GM21786 (cell line): ENCODE data around the gene ACTR8.
"Not testable (repeated sequence)": the region's sequence is repeated elsewhere in the genome, so short reads cannot be mapped to it uniquely, and the experiment has no call there.

Experiments
- ATAC-seq: cut with Tn5 transposase; IDR thresholded peaks from one replicate; pipeline ENCODE4 v1.9.1; 2021; ENCODE audit not compliant: unreplicated experiment

The ACTR8 gene

DNA sequence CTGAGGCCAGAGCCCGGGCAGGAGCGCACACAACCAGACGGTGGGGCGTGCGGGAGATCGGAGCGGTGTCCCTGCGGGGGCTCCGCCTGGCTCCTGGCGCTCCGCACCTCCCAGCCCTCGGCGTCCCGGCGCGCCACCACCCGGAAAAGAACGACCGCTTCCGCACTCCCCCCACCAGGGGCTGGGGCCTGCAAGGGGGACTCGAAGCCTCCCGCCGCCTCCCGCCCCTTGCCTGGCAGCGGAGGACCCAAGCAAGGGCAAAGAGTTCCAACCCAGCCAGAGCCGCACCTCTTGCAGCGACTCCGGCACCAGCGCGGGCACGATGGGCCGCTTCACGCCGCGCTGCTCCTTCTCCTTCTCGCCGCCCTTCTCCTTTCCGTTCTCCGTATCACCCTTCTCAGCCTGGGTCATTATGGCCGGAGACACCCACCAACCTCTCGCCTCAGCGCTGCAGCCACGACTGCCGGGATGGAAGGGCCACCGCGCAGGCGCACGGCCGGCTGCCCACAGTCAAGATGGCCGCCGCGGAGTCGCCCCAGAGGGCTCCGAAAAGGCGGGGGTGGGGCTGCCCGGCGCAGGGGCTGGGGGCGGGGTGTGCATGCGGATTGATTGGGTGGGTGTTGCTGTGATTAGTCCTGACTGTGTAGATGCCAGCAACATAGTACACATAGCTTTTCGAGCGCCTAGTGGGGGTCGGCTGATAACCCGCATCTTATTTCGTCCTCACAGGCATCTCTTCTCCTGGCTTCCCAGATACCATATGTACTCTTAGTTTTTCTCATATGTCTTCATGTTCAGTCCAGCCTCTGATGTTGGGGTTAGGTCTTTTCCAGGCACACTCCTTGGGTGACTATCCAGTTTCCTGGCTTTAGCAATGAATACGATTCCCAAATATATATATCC lies at the start of gene ACTR8:
Gene ACTR8 (minus strand): TSS at position 462 of the 903 bp plus-strand sequence. CDS start 51 bp downstream, at position 411.
- ATAC-seq = peak; percentile 82

- ATAC-seq = not testable (repeated sequence)
Measured at GRCh38 chr3:53927208-53927872, 45.4 kb upstream of the ACTR8 start.

DNA sequence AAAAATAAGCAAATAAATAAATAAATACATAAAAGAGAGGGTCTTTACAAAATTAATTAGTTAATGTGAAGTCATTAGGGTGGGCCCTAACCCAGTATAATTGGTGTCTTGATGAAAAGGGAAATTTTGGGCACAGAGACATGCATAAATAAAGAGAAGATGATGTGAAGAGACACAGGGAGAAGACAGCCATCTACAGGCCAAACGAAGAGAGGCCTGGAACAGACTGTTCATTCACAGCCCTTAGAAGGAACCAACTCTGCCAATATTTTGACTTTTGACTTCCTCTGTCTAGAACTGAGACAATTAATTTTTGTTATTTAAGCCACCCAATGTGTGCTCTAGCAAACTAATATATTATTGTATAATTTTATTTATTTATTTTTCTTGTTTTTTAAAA lies 39.3 kb upstream of the ACTR8 start:
- no peak for ATAC-seq

- no peak for ATAC-seq
Measured at GRCh38 chr3:53919741-53920140, 37.8 kb upstream of the ACTR8 start.

DNA sequence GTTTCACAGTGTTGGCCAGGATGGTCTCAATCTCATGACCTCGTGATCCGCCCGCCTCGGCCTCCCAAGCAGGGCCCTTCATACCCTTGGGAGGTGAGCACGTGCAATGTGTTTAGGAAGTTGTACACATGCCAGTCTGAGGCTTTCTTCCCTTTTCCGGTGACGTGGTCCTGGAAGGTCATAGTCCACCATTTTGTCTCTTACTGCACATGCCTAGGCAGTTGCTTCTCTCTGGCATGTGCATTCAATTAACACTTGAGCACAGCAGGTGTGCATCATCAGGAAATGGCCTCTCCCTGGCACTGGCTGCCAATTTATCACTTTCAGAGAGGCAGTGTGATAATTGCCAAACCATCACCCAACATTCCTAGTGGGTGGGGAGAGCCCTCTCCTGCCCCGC lies 31.4 kb upstream of the ACTR8 start:
- no peak for ATAC-seq

DNA sequence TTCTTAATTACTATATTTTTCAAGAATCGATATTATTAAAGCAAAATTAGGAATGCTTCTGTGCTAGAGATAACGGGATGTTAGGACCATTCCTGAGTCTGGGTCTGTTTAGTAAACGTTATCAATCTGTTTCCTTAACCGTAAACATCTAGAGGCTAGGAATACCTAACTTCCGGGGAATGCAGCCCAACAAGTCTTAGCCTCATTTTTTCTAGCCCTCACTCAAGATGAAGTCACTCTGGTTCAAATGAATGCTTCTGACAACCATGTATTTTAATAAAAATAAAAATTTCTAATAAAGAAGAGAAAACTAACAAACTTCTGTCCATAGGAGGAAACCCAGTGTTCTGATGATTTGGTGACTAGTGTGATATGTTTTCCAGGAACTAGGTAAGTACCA lies 20.8 kb upstream of the ACTR8 start:
- ATAC-seq = no peak

DNA sequence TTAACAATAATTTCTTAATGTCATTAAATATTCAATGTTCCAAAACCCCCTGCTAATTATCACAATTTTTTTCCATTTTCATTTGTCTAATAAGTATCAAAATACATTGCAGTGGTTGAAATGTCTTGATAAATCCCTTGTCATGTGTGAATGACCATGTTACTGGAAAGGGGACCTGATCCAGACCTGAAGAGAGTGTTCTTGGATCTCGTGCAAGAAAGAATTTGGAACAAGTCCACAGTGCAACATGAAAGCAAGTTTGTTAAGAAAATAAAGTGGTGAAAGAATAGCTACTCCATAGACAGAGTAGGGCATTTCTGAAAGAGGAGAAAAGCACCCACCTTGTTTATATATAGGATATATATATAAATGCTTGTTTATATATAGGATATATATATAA lies 20.1 kb upstream of the ACTR8 start:
- no peak for ATAC-seq

DNA sequence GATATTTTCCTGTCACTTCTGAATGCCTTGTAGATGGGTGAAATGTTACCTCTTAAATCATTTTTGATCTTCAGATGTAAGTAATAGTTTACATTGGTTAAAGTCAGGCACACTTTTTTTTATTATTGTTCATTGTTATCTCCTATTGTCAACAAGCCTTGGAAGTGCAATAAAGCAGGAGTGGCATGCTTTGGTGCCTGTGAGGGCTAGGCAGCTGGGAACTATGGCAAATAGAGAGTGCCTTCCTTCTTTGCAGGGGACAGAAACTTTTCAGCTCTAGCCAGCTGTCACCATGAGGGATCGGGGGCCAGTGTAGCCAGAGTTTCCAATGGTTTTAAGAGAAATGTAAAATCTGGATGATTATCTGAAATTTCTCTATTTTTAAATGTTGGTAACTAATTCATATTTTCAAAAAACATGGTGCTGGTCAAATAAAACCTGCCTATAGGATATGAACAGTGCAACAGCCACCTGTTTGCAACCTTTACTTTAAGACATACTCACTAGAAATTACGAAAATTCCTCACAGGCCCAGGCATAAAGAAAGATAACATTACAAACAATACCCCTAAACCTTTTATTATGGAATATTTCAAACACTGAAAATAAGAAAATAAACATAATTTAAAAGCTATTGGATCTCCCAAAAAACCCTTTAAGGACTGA lies 18.8 kb upstream of the ACTR8 start:
- no peak for ATAC-seq

- ATAC-seq = no peak
Measured at GRCh38 chr3:53899750-53900149, 17.8 kb upstream of the ACTR8 start.

DNA sequence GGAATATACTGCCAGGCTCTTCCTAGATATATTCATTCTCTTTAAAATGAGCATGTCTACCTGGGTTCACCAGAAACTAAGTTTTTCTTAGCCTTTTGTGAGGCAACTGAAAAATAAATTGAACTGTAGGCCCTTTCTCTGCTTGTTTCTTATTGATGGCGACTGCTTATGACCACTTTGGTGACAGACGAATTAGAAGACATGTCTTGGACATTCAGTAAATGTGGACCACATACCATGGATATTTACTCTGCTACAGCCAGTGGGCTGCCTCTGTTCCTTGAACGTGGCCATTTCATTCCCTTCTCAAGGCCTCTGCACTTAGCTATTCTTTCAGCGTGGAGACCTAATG lies 10.3 kb upstream of the ACTR8 start:
- no peak for ATAC-seq

DNA sequence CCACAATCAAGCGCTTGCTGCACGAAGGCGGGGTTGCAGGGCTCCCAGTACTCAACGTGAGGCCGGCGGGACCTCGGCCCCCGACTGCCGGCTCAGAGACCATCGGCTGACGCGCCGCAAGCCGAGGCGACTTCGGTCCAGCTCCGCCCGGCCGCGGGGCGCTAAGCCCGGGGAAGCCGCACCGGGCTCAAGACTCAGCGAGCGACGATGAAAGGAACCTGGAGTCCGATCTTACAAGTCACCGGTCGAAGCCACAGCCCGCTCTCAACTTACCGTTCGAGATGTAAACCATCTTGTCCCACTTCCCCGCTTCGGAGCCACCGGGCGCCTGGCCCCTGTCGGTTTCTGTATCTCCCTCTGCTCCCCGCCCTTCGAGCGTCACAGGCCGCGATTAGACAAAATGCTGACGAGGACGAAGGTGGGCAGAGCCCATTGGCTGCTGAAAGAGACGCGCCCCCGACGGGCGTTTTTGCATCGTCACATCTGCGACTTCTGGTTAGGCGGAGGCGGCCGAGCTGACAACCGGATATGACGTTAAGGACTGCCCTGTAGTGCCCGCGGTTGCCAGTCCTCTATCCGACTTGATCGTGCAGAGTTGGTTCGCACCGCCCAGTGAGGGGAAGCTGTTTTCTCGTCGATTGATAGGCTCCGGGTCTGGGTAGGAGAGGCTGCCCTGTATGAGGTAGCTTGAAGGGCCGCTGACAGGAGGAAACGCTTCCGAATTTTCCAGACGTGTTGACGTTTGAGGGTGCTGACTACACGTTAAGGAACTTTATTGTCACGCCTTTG lies 9.7 kb upstream of the ACTR8 start, which contains the start of gene SELENOK:
Gene SELENOK (minus strand): TSS at position 363 of the 789 bp plus-strand sequence.
- peak; percentile 97 for ATAC-seq

DNA sequence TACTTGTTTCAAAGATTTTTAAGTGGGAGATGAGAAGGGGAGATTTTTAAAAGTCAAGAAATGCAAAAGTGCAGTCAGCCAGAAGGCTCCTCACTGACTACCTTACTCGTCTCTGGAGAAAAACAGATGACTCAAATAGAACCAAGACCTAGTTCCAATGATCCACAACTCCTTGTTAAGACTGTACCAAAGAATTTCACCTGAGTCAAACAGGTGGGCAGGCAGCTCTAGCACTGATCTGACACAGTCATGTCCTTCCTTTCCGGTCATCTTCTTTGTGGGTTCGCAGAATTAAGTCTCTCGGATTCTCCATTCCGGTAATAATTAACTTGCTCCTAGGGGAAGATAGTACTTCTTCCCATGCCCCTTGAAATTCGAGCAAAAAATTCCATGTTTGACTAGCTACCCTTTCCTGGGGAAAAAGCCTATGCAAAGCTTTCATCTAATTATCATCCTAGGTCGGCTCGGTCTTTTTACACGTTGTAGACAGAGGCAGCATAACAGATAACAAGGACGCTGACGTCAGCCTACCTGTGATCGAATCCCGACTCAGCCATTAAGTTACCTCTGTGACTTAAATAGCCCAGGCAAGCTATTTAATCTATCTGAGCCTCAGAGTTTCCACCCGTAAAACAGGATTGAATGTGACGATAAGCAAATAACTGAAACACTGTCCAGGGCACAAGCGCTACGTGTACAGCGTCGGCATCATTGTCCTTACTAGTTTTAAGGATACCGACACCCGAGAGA lies 8.9 kb upstream of the ACTR8 start:
- ATAC-seq = no peak

DNA sequence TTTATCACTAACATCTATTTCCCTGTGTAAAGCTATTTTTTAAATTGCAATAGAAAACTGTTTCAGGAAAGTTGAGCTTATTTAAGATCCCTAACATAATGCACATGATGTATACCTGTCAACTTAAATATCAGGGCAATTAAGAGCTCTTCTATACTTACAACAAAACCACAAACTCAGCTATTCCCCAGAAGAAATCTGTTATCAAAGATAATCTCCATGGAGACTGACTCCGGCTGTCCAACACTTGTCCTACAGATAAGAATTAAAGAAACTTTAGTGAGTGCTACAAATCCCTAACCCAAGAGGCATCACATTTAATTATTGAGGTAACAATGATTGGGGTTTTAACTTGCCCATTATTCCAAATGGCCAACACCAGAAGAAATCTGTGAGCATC lies 6.3 kb upstream of the ACTR8 start:
- no peak for ATAC-seq

GRCh38 chr3:53887446-53887845 lies 5.5 kb upstream of the ACTR8 start:
- no peak for ATAC-seq

DNA sequence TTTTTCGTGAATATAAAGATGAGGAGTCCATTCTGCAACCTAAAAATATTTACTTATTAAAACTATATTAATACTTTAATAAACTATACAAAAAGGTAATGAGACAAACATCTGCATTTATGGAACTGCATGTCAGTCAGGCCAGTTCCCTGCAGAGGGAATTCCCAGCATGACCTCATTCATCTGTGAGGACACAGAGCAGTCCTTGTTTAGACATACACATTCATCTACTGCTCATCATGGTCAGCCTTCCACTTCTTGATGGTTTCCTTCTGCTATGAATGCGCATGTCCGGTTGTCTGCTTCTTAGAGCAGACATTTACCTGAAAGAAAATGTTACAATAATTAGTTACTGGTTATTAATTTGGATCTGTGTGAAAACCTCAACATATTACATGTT lies 3.3 kb upstream of the ACTR8 start:
- no peak for ATAC-seq

- no peak for ATAC-seq
Measured at GRCh38 chr3:53884623-53885022, 2.7 kb upstream of the ACTR8 start.

DNA sequence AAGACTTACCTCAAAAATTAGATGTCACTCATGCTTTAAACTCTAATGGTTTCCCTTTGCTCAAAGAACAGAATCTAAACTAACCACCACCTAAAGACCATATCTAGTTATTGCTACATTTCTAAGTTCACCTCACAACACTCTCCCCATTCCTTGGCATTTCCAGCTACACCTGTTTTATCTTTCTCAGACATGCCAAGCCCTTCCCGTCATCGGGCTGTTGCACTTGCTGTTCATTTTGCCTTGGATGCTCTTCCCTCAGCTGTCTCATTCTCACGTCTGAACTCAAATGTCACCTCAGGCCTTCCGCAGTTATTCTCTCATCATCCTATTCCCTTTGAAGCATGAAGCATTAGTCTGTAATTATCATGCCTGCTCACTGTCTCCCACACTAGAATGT lies 1.1 kb upstream of the ACTR8 start:
- ATAC-seq = no peak

DNA sequence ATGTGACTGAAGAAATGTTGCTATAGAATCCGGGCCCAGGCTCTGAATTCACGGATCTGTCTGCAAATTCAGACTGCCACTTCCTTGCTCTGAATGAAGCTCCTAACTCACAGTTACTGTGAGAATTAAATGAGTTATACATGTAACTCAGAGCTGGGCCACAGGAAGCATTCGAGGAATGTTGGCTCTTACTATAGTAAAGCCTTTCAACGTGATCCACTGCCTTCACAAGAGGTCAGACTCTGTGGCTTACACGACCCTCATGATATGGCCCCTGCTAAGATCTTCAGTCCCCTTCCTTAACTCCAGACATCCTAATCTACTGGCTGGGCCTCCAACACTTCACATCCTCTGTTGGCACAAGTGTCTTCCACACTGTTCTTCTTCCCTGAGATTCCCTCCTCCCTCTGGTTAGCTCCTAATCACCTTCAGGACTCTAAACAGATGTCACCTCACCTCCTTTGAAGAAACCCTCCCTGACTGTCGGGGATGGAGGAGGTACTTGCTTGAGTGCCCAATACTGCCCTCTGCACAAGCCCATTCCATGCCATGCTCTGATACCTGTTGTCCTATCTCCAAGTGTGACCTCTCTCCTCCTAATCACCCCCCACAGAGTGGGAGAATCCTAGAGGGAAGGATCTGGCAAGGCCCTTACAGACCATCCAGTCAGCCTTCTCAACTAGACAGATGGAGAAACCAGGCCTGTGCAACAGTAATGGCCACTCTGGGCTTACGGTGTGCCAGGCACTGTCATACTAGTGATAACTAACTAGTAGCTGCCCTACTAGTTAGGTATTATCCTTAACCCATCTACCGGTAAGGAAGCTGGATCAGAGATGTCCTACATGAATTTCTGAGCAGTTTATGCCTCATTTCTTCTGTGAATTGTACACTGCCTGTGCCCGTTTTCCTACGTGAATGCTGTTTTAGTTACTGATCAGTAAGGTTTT lies 1.3 kb downstream of the ACTR8 start:
- no peak for ATAC-seq
